Fibroblast of villous mesenchyme (primary cell): ENCODE data around the gene PEX19. TPM values are rescaled to one million over a fixed set of nuclear protein-coding genes. Genes with fewer than 3 reads are reported as not detected.

ENCODE experiments used
- DNase-seq: peaks from one replicate; pipeline ENCODE4 v3.0.0-alpha.2; 2010; ENCODE audit warnings: low read depth
- H3K4me3 ChIP-seq: 2 replicates; pipeline ENCODE4 v1.5.1; 2011; ENCODE audit warnings: low read depth, mild to moderate bottlenecking, low read length
- CTCF ChIP-seq: IDR thresholded peaks from 2 replicates; pipeline ENCODE4 v1.5.1; 2012; ENCODE audit warnings: low read depth, mild to moderate bottlenecking, low read length; ENCODE audit not compliant: insufficient read depth
- total RNA-seq: library from RNA; depleted of rRNA; stranded (reverse); fragments of >200 nt; gene quantifications from 2 replicates; pipeline ENCODE4 v1.2.3, GENCODE V29; 2012

The PEX19 gene
- total RNA-seq: 39.6 and 51.0 TPM in 2 replicates

GRCh38 chr1:160284782-160285344 is at the start of gene PEX19:
Gene PEX19 (minus strand): TSS chr1:160285133. CDS start chr1:160285124, 9 bp downstream.
- peak; percentile 96 for DNase-seq
- TF ChIP-seq CTCF: no peak
- peak within 1 kb of the TSS; percentile 98 for H3K4me3 ChIP-seq

- no peak overlapping the region for H3K4me3 ChIP-seq
- TF ChIP-seq CTCF: no peak
- no peak for DNase-seq
Observed at GRCh38 chr1:160332516-160332915, 47.6 kb upstream of the PEX19 start.

- no peak overlapping the region for H3K4me3 ChIP-seq
- TF ChIP-seq CTCF: no peak
- no peak for DNase-seq
Observed at GRCh38 chr1:160330119-160330518, 45.2 kb upstream of the PEX19 start.

GRCh38 chr1:160328184-160328583 is 43.3 kb upstream of the PEX19 start:
- DNase-seq: no peak
- no peak overlapping the region for H3K4me3 ChIP-seq
- no peak for TF ChIP-seq CTCF

- no peak for TF ChIP-seq CTCF
- peak; percentile 44 for DNase-seq
- no peak overlapping the region for H3K4me3 ChIP-seq
Observed at GRCh38 chr1:160326418-160326817, 41.5 kb upstream of the PEX19 start.

GRCh38 chr1:160325252-160325651 is 40.3 kb upstream of the PEX19 start:
- H3K4me3 ChIP-seq: no peak overlapping the region
- TF ChIP-seq CTCF: no peak
- DNase-seq: no peak

GRCh38 chr1:160322831-160323230 is 37.9 kb upstream of the PEX19 start:
- no peak overlapping the region for H3K4me3 ChIP-seq
- DNase-seq: no peak
- TF ChIP-seq CTCF: no peak
